WTC11 (cell line): Measurements from ENCODE around the gene FGFRL1. TPM values are rescaled to one million over a fixed set of nuclear protein-coding genes. Genes with fewer than 3 reads are reported as not detected.

Experiments
- ATAC-seq: fragments of 200-7000 bp; cut with Tn5 transposase; 2 replicates; pipeline ENCODE4 v1.10.0; 2021; ENCODE audit warnings: mild to moderate bottlenecking, moderate library complexity
- CTCF ChIA-PET: fragments of 300-600 bp; sonication (Branson Sonifier 250); formaldehyde crosslinking; loops from one replicate; lab custom pipeline; 2021; ENCODE audit warnings: antibody characterized with exemption; lab: Charles Lee
- POLR2A ChIA-PET: fragments of 350-600 bp; sonication (Branson Sonifier 250); formaldehyde crosslinking; loops from one replicate; lab custom pipeline; 2021; ENCODE audit warnings: antibody characterized with exemption; lab: Charles Lee
- DNase-seq: peaks from one replicate; pipeline ENCODE4 v3.0.0; 2021; ENCODE audit warnings: low spot score
- H3K27ac Mint-ChIP-seq: 2 replicates; pipeline ENCODE4 v1.8.0; 2021; ENCODE audit warnings: mixed read lengths
- H3K27me3 Mint-ChIP-seq: 2 replicates; pipeline ENCODE4 v1.8.0; 2021; ENCODE audit warnings: low read depth, mild to moderate bottlenecking, moderate library complexity, mixed read lengths
- H3K36me3 Mint-ChIP-seq: 2 replicates; pipeline ENCODE4 v1.8.0; 2021; ENCODE audit warnings: mixed read lengths
- H3K4me1 Mint-ChIP-seq: 2 replicates; pipeline ENCODE4 v1.8.0; 2022; ENCODE audit warnings: mixed read lengths
- H3K4me3 Mint-ChIP-seq: 2 replicates; pipeline ENCODE4 v1.8.0; 2021; ENCODE audit warnings: mild to moderate bottlenecking, moderate library complexity, mixed read lengths
- H3K9me3 Mint-ChIP-seq: 2 replicates; pipeline ENCODE4 v1.8.0; 2021; ENCODE audit warnings: mixed read lengths
- ATF2 ChIP-seq: sonication (generic); formaldehyde crosslinking; IDR thresholded peaks from 2 replicates; pipeline ENCODE4 v1.8.1; 2022; ENCODE audit warnings: low read depth, missing genetic modification reagents, borderline replicate concordance
- ATF3 ChIP-seq: sonication (generic); formaldehyde crosslinking; conservative IDR thresholded peaks from 2 replicates; pipeline ENCODE4 v1.8.1; 2022; ENCODE audit warnings: mild to moderate bottlenecking, missing genetic modification reagents
- ATF6 ChIP-seq: sonication (generic); formaldehyde crosslinking; IDR thresholded peaks from 2 replicates; pipeline ENCODE4 v1.8.1; 2023; ENCODE audit warnings: mild to moderate bottlenecking, missing genetic modification reagents
- CBFB ChIP-seq: sonication (generic); formaldehyde crosslinking; IDR thresholded peaks from 2 replicates; pipeline ENCODE4 v1.8.1; 2022; ENCODE audit warnings: mild to moderate bottlenecking, low read depth, missing genetic modification reagents
- CTCF ChIP-seq: fragments of 200-600 bp; IDR thresholded peaks from 2 replicates; pipeline ENCODE4 v1.8.0; 2022; ENCODE audit warnings: antibody characterized with exemption
- FOXP1 ChIP-seq: sonication (generic); formaldehyde crosslinking; IDR thresholded peaks from 2 replicates; pipeline ENCODE4 v1.8.0; 2022; ENCODE audit warnings: missing genetic modification reagents, mild to moderate bottlenecking, moderate library complexity, borderline replicate concordance
- GABPB1 ChIP-seq: sonication (generic); formaldehyde crosslinking; IDR thresholded peaks from 2 replicates; pipeline ENCODE4 v1.8.1; 2023; ENCODE audit warnings: mild to moderate bottlenecking, missing genetic modification reagents
- GRHL2 ChIP-seq: fragments of 250-450 bp; sonication (Bioruptor Pico); IDR thresholded peaks from 2 replicates; pipeline ENCODE4 v1.8.0; 2022; ENCODE audit warnings: mild to moderate bottlenecking, moderate library complexity; ENCODE audit not compliant: insufficient replicate concordance, severe bottlenecking
- HMGA2 ChIP-seq: fragments of 250-450 bp; sonication (Bioruptor Pico); IDR thresholded peaks from 2 replicates; pipeline ENCODE4 v1.4.0; 2021; ENCODE audit warnings: mild to moderate bottlenecking, moderate library complexity
- HMGXB4 ChIP-seq: sonication (generic); formaldehyde crosslinking; IDR thresholded peaks from 2 replicates; pipeline ENCODE4 v1.8.1; 2023; ENCODE audit warnings: mild to moderate bottlenecking, moderate library complexity, missing genetic modification reagents
- MAX ChIP-seq: sonication (generic); formaldehyde crosslinking; IDR thresholded peaks from 2 replicates; pipeline ENCODE4 v1.8.0; 2022; ENCODE audit warnings: mild to moderate bottlenecking, missing genetic modification reagents
- MXD4 ChIP-seq: fragments of 250-450 bp; sonication (Bioruptor Pico); IDR thresholded peaks from 2 replicates; pipeline ENCODE4 v1.8.0; 2021; ENCODE audit warnings: mild to moderate bottlenecking, moderate library complexity, borderline replicate concordance
- NR3C1 ChIP-seq: sonication (generic); formaldehyde crosslinking; conservative IDR thresholded peaks from 2 replicates; pipeline ENCODE4 v1.8.1; 2023; ENCODE audit warnings: low read depth, mild to moderate bottlenecking, missing genetic modification reagents
- PREB ChIP-seq: sonication (generic); formaldehyde crosslinking; IDR thresholded peaks from 2 replicates; pipeline ENCODE4 v1.8.1; 2022; ENCODE audit warnings: mild to moderate bottlenecking, missing genetic modification reagents, moderate library complexity, borderline replicate concordance
- PRRX2 ChIP-seq: fragments of 250-450 bp; sonication (Bioruptor Pico); IDR thresholded peaks from 2 replicates; pipeline ENCODE4 v1.8.0; 2021; ENCODE audit warnings: mild to moderate bottlenecking
- RELA ChIP-seq: sonication (generic); formaldehyde crosslinking; IDR thresholded peaks from 2 replicates; pipeline ENCODE4 v1.8.1; 2022; ENCODE audit warnings: missing genetic modification reagents, mild to moderate bottlenecking, borderline replicate concordance
- SP1 ChIP-seq: sonication (generic); formaldehyde crosslinking; conservative IDR thresholded peaks from 2 replicates; pipeline ENCODE4 v1.8.1; 2022; ENCODE audit warnings: missing genetic modification reagents
- TEAD1 ChIP-seq: sonication (generic); formaldehyde crosslinking; IDR thresholded peaks from 2 replicates; pipeline ENCODE4 v1.8.0; 2022; ENCODE audit warnings: mild to moderate bottlenecking, missing genetic modification reagents
- USF1 ChIP-seq: sonication (generic); formaldehyde crosslinking; IDR thresholded peaks from 2 replicates; pipeline ENCODE4 v1.8.0; 2022; ENCODE audit warnings: mild to moderate bottlenecking, missing genetic modification reagents
- USF2 ChIP-seq: sonication (generic); formaldehyde crosslinking; IDR thresholded peaks from 2 replicates; pipeline ENCODE4 v1.8.1; 2023; ENCODE audit warnings: mild to moderate bottlenecking, missing genetic modification reagents, moderate library complexity
- ZNF138 ChIP-seq: sonication (generic); formaldehyde crosslinking; conservative IDR thresholded peaks from 2 replicates; pipeline ENCODE4 v1.8.1; 2022; ENCODE audit warnings: mild to moderate bottlenecking, moderate library complexity, missing genetic modification reagents
- ZNF423 ChIP-seq: fragments of 250-450 bp; sonication (Bioruptor Pico); IDR thresholded peaks from 2 replicates; pipeline ENCODE4 v2.1.2; 2022; ENCODE audit warnings: mild to moderate bottlenecking, moderate library complexity
- total RNA-seq: library from RNA; stranded (reverse); gene quantifications from 3 replicates; pipeline ENCODE4 v1.2.3, GENCODE V29; 2021

The FGFRL1 gene
- total RNA-seq, 1 experiment from 2014 or later = 25.9 TPM

- Mint-ChIP-seq H3K27ac (no peak within 1 kb of the TSS), H3K36me3 (no peaks in the 10 kb centered on the region), H3K4me1 (peaks cover 12% of the 10 kb centered on the region), H3K9me3 (no peaks in the 10 kb centered on the region), H3K4me3 (peak within 1 kb of the TSS; percentile 80), H3K27me3 (peaks cover 18% of the 10 kb centered on the region)
- DNase-seq = peak; percentile 66
- ChIA-PET POLR2A (interaction anchor here (1.5 kb wide), 1 partner anchor 15 kb away, joined by 4 read pairs; no protein-coding TSS in a partner anchor), CTCF (interaction anchor here (0.6 to 1.9 kb wide), 15 partner anchors 9 to 246 kb away, joined by 3 to 5 read pairs (median 3); partner anchors contain the start of gene FGFRL1)
- peak; percentile 55 for ATAC-seq
- TF ChIP-seq HMGA2 (no peak), PRRX2 (no peak), FOXP1 (CRISPR knock-in tag) (peak; percentile 70), USF1 (CRISPR knock-in tag) (peak; percentile 72; the same call in 1 of the 2 replicates), CBFB (CRISPR knock-in tag) (no peak), ATF2 (no peak), RELA (CRISPR knock-in tag) (no peak), USF2 (CRISPR knock-in tag) (peak; percentile 85), ATF3 (CRISPR knock-in tag) (no peak), TEAD1 (no peak), GRHL2 (no peak), NR3C1 (CRISPR knock-in tag) (no peak), ZNF423 (CRISPR knock-in tag) (peak; percentile 95), ZNF138 (CRISPR knock-in tag) (no peak), ATF6 (CRISPR knock-in tag) (no peak), GABPB1 (CRISPR knock-in tag) (0 out of 2 replicates have a peak, but pooled peaks have one; percentile 8), MXD4 (CRISPR knock-in tag) (no peak), PREB (CRISPR knock-in tag) (no peak), HMGXB4 (CRISPR knock-in tag) (peak; percentile 70; the same call in 1 of the 2 replicates), SP1 (peak; percentile 57; the same call in 1 of the 2 replicates), CTCF (no peak), MAX (no peak)
Observed at GRCh38 chr4:986879-987623, 24.4 kb upstream of the FGFRL1 start, which contains the start of gene IDUA. IDUA (plus strand) TSS chr4:987044; CDS start chr4:987085, 41 bp downstream.
